GM18520 (cell line): Measurements from ENCODE around the gene GPR63.

Source experiments
- ATAC-seq: cut with Tn5 transposase; IDR thresholded peaks from one replicate; pipeline ENCODE4 v1.9.1; 2021; ENCODE audit not compliant: unreplicated experiment

The GPR63 gene

GRCh38 chr6:96761794-96762193 lies 75.5 kb downstream of the GPR63 start:
- no peak for ATAC-seq

GRCh38 chr6:96760153-96760687 lies 77.1 kb downstream of the GPR63 start:
- ATAC-seq = no peak

GRCh38 chr6:96755096-96755495 lies 82.2 kb downstream of the GPR63 start:
- ATAC-seq = no peak

- no peak for ATAC-seq
Observed at GRCh38 chr6:96749891-96750290, 87.4 kb downstream of the GPR63 start.
